ENCODE measurements around the gene PPEF2. TPM values are rescaled to one million over a fixed set of nuclear protein-coding genes. Genes with fewer than 3 reads are reported as not detected.
"Not testable (repeated sequence)": the region's sequence is repeated elsewhere in the genome, so short reads cannot be mapped to it uniquely, and the experiment has no call there.

The PPEF2 gene
- total RNA-seq, 1 donor from 2014 or later = under 0.01 TPM

DNA sequence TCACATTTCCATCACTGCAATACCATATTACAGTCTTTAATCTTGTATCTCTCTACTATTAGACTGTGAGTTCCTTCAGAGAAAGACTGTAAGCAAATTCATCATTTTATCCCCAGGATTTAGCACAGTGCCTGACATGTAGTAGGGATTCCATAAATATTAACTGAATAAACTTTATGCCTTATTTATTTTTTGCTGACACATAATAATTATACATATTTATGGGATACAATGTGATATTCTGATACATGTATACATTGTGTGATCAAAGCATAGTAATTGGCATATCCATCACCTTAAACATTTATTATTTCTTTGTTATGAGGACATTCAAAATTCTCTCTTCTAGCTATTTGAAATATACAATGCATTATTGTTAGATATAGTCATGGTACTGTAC lies 3.7 kb downstream of the PPEF2 start:
- DNase-seq (ENCODE audit: low spot score in 2 of 2) (no peak), FAIRE-seq (no peak)

DNA sequence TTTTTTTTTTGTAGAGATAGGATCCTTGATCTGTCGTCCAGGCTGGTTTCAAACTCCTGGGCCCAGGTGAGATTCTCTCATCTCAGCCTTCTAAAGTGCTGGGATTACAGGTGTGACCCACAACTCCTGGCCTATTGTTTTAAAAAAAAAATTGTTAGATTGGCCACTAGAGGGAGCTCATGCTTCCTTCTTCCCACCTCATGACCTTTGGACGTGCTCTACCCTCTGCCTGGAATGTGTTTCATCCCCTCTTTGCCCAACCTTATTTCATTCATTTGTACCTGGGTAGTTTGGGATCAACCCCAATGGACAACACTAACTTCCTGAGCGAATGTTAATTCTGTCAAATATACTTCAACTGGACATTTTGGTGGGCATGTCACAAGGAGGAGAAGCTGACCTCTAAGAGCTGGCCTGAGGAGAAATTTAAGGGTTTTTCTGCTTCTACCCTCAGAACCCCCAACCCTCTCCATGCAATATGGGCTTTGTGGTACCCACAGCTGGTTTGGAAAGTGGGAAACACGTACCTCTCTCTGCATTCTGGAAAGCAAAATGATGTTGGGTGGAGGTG lies 6.4 kb downstream of the PPEF2 start:
- DNase-seq (ENCODE audit: low spot score in 2 of 2) = no peak
- FAIRE-seq = no peak

DNA sequence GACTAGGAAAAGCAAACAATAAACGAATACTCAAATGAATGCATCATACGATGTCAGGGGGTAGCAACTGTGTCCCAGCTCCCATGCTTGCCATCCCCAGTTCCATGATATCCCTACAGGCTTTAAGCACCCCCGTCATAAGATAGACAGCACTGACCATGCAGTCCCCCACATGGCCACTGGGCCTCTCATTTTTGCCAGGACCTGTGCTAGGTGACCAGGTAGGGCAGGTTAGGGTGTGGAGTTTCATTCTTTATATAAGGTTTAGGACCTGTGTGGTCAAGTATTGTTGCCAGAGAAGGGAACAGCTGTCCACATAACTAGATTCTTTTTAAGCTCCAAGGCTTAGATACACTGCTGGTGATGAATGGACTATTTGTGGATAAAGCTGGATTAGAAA lies 9.7 kb downstream of the PPEF2 start:
- DNase-seq (ENCODE audit: low spot score in 2 of 2) (no peak), FAIRE-seq (no peak)

DNA sequence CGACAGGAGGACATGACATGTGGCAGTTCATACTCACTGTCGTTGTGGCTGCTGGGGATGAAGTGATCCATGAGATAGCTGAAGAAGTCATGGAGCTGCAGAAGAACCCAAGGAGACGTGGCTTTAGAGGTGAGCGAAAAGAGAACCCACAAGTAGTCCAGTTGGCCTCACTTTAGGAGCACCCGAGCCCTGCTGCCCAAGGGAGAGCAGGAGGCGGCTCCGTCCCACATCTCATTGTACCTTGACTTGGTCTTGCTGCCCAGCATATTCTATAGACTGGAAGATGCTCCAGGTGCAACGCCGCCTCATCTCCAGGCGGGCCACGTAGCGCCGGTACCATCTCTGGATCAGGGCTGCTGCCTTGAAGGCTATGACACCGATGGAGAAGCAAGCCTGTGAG lies 10.6 kb downstream of the PPEF2 start:
- FAIRE-seq = no peak
- DNase-seq (ENCODE audit: low spot score in 2 of 2) = no peak

DNA sequence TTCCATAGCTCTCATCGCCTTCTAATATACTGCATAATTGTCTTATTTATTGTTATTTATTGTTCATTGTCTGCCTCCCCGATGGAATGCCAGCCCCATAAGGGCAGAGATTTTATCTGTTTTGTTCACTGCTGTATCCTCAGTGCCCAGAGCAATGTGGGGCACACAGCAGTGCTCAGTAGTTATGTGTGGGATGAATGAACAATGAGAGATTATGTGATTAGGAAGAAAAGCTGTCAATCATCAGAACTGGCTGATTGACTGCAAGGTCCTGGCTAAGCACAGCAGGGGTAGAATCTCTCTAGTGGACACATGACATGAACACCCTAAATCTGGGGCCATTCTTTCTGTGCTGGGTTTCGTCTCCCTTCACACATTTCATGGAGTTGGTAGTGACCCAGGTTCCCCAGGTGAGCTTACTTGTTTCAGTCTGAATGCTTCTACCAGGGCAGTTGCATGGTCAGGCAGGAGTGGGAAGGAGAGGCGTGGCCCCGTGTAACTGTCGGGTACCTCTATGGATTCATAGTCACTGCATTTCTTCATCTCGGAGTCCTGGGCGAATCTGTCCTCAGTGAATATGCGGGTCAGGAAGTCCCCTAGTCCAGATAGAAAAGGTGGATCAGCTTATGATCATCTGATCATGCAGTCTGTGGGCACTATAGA lies 12.6 kb downstream of the PPEF2 start:
- FAIRE-seq (no peak), DNase-seq (ENCODE audit: low spot score in 2 of 2) (no peak)

DNA sequence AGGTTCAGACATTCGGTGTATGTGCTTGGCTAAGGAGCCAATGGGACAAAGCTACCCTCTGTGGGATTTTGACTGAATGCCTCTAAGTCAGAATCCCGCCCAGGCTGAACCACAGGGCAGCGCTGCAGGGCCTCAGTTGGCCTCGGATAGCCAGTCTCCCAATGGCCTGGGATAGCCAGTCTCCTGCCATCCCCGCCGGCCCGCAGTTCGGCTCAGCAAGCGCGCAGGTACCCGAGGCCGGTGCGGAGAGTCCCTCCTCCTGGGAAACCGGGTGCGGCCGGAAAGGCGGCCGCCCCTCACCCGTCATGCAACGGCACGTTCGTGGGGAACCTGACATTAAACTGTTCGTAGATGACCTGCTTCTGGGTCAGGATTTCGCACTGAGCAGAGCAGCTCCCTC lies 16.1 kb downstream of the PPEF2 start:
- no peak for FAIRE-seq
- DNase-seq (ENCODE audit: low spot score in 2 of 2) = no peak

DNA sequence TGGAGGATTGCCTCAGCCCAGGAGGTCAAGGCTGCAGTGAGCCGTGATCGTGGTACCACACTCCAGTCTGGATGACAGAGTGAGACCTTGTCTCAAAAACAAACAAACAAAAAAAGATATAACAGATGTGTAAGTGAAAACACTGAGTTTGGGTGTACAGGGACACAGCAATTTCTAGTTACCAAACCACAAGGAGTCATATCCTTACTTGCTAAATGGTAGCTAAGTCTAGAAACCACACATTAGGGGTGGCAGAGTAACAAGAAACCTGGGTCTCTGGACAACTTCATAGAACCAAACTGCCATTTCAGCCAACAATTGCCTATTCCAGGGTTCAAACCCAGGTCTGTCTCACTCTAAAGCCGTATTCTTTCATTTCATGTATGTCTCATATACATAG lies 20.8 kb downstream of the PPEF2 start:
- FAIRE-seq (no peak), DNase-seq (ENCODE audit: low spot score in 2 of 2) (no peak)

DNA sequence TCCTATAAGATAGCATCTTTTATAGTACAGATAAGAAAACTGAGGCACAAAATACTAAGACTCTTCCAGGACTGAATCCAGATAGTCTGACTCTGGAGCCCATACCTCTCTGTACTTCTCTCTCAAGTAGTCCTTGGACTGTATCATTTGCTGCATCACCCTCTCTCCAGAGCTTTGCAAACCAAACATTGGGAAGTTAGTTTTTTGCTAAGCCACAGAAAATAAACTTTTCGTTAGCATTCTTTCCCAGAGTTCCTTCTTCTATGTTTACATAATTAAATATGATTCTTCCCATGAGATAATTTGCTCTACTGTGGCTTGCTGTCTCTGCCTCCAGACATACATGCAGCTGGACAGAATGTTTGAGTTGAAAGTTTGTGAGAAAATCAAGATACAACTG lies 22.0 kb downstream of the PPEF2 start:
- no peak for DNase-seq (ENCODE audit: low spot score in 2 of 2)
- no peak for FAIRE-seq

DNA sequence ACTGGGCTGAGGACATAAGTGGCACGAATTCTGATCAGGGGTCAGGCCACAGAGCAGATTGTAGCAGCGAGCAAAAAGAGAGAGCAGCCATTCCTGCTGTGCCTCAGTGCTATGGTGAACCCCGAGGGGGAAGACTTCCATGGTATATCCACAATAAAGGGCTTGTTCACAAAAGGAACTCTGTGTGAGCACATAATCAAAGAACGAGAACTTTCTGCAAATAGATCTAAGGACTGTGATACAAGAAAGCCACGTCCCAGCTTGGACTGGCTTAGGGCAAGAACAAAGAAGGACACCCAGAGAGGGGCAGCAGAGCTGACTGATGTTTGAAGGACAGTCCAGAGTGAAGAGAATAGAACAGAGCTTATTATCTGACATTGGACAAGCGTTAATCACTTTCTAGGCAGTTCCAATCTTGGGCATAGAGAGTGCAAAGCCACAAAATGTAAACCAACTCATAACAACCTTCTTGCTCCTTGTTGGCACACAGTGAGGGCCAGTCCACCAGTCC lies 24.0 kb downstream of the PPEF2 start:
- no peak for DNase-seq (ENCODE audit: low spot score in 2 of 2)

DNA sequence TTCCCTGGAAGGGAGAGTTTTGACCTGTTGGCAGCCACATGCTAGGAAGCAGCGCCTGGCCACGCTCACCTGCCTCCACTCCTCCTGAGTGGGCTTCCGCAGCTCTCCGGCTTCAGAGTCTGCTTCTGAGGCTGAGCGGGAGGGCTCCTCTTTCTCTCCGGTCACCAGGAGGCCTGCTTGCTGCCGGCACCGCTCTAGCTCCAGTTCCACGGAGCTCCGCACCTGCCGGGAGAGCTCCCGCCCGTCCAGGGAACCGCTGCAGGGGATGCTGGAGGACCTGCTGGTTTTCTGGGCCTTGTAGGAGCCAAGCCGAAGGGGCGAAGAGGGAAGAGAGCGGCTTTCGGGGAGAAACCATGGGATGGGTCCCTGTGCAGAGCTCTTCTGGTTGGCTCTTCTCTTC lies 26.0 kb downstream of the PPEF2 start:
- FAIRE-seq (no peak), DNase-seq (ENCODE audit: low spot score in 2 of 2) (no peak)

More for the DNA sequence above, 24.0 kb downstream of the PPEF2 start:
- FAIRE-seq = no peak

DNA sequence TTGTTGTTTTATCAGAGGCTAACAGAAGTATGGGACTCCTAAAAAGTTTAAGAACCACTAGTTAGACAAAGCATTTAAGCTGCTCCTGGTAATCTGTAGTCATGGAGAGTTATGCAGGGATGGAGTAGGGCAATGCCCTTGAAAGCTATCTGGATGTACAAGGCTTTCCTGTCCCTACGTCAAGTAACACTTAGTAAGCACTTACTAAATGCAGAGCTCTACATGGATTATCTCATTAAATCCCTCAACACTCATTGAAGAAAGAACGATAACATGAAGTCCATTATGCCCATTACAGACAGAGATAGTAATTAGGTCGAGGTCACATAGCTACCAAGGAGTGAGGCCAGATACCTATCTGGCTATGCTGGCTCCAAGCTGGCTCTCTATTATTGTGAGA lies 33.2 kb downstream of the PPEF2 start:
- FAIRE-seq (no peak), DNase-seq (ENCODE audit: low spot score in 2 of 2) (no peak)

DNA sequence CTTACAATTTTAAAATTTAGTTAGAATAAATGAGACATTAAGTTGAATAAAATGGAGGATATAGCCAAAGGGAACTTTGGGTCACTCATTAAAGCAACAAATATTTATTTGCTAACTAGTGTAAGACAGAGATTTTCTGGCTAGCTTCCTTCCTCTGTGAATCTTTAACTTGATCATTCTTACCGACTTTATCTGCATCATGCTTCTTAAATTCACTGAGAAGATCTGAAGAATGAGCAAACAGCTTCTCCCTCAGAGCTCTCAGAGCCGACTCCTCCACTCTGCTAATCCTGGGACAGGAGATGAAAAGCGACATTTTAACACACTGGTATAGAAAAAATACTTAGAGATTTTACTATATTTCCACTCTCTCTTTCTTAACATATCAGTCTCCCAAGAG lies 35.1 kb downstream of the PPEF2 start:
- DNase-seq (ENCODE audit: low spot score in 2 of 2) = no peak

DNA sequence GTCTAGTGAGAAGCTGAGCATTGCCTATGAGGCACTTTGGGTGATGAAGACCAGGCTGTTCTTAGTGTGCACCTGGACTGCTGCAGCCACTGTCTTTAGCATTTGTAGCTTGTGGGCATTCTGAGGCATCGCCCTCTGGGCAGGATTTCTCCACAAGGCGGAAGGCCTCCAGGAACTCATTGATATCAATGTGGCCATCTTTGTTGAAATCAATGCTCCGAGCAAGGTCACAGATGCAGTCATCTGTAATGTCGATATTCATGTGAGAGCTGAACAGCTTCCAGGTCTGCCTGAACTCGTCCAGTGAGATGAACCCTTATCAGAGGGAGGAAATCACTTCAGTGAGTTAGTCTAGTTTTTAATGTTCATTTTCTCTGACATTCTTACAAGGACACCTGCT lies 41.6 kb downstream of the PPEF2 start:
- FAIRE-seq (no peak), DNase-seq (ENCODE audit: low spot score in 2 of 2) (no peak)

More for the DNA sequence above, 35.1 kb downstream of the PPEF2 start:
- no peak for FAIRE-seq

DNA sequence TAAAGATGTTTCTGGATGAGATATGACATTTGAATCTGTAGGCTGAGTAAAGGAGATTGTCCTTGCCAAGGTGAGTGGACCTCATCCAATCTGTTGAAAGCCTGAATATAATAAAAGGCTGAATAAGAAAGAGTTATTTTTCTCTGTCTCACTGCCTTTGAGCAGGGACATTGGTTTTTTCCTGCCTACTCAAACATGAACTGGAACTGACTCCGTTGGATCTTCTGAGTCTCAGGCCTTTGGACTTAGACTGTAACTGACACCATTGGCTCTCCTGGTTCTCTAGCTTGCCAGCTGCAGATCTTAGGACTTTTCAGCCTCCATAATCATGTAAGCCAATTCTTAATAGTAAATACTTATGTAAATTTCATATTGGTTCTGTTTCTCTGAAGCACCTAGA lies 43.5 kb downstream of the PPEF2 start:
- DNase-seq (ENCODE audit: low spot score in 2 of 2) = no peak
- no peak for FAIRE-seq

DNA sequence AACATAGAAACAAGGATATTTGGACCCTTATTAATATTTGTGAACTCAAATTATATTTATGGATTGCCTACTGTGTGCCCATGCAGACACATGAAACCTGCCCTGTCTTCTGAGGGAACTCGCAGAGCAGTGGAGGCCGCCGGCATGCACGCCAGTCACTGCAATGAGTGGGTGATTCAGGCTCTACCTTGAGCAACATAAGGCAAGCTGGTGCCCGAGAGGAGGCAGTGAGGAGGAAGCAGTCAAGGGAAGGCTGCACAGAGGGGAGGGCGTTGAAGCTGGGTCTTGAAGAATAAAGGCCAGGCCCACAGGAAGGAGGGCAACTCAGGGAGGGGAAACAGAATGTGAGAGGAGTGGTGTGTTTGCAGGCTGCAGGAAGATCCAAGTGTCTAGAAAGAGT lies 52.8 kb downstream of the PPEF2 start:
- no peak for FAIRE-seq
- no peak for DNase-seq (ENCODE audit: low spot score in 2 of 2)

DNA sequence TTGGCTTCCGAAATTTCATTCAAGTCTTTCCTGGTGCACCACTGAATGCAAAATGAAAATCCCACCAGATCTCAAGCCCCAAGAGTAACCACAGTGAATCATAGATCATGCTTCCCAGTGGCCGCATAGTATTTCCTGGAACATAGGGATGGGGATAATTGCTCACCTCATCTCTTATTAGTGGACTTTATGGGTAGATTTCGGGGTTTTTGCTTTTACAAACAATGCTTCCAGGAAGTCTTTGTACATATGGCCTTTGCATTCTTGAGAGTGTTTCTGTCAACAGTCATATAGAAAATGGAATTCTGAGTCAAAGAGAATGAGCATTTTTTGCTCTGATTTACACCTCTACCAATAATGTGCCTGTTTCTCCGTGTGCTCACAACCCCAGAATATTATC lies 53.4 kb downstream of the PPEF2 start:
- FAIRE-seq = no peak
- DNase-seq (ENCODE audit: low spot score in 2 of 2) = no peak

DNA sequence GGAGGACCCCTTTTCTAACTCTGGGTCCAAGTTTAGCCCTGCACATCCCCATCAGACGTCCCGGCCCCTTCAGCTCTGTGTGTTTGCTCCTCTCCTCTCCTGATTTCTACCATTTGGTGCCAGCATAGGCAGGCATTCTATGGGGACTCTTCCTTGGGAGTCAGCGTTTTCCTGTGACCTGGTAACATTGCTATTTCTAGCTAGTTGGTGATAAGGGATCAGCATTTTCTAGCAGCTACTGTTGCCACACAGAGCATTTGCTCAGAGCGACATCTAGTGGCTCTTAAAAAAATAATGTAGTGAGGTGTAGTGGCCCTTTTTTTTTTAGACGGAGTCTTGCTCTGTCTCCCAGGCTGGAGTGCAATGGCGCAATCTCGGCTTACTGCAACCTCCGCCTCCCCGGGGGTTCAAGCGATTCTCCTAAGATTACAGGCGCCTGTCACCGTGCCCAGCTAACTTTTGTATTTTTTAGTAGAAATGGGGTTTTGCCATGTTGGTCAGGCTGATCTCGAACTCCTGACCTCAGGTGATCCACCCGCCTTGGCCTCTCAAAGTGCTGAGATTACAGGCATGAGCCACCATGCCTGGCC lies 54.0 kb downstream of the PPEF2 start:
- FAIRE-seq = not testable (repeated sequence)
- DNase-seq (ENCODE audit: low spot score in 2 of 2) = peak; percentile 14 to 49

DNA sequence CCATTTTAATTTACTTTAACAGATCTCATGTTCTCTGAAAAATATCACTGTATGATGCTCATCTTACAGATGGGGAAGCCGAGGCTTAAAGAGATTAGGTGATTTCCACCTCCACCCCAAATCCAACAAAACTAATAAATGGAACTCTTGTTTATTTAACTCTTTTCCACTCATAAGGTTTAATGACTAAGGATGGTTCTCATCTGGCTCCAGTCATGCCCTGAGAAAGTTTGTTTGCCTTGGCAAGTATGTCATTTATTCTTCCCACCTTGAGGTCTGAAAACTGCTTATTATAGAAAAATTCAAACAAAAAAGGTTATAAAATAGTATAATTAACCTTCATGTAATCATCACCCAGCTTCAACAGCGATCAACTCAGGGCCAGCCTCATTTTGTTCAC lies 56.3 kb downstream of the PPEF2 start:
- FAIRE-seq (no peak), DNase-seq (ENCODE audit: low spot score in 2 of 2) (no peak)

DNA sequence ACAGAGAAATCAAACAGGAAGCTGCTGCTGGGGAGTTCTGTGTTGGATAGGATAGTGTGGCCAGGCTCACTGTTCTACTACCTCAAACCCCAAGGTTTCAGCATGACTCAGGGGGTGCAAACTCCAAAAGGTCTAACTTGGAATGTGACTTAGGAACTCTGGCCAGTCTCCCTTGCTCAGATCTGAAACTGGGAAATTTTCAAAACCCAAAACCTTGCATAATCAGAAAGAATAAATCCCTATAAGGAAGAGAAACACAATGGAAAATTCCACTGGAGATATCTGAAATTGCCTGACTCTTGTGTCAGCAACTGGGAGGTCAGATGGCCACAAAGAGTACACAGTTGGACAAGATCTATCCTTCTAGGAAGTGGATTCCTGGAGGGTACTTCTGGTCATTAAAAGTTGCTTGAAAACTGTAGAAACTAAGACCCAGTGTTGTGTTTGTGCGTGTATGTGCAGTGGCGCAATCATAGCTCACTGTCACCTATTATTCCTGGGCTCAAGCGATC lies 58.0 kb downstream of the PPEF2 start:
- DNase-seq (ENCODE audit: low spot score in 2 of 2) = no peak
- FAIRE-seq = no peak

DNA sequence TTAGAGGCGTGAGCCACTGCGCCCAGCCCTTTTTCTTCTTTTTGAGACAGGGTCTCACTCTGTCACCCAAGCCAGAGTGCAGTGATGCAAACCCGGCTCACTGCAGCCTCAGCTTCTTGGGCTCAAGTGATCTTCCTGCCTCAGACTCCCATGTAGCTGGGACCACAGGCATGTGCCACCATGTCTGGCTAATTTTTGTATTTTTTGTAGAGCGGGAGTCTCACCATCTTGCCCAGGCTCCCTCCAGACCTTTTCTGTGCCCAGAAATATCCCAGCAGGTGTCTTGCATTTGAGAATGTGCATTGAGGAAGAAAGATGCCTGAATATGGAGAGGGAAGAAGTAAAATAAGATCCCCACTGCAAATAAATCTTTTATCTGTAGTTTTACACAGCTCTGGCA lies 58.7 kb downstream of the PPEF2 start:
- DNase-seq (ENCODE audit: low spot score in 2 of 2) (no peak), FAIRE-seq (no peak)

DNA sequence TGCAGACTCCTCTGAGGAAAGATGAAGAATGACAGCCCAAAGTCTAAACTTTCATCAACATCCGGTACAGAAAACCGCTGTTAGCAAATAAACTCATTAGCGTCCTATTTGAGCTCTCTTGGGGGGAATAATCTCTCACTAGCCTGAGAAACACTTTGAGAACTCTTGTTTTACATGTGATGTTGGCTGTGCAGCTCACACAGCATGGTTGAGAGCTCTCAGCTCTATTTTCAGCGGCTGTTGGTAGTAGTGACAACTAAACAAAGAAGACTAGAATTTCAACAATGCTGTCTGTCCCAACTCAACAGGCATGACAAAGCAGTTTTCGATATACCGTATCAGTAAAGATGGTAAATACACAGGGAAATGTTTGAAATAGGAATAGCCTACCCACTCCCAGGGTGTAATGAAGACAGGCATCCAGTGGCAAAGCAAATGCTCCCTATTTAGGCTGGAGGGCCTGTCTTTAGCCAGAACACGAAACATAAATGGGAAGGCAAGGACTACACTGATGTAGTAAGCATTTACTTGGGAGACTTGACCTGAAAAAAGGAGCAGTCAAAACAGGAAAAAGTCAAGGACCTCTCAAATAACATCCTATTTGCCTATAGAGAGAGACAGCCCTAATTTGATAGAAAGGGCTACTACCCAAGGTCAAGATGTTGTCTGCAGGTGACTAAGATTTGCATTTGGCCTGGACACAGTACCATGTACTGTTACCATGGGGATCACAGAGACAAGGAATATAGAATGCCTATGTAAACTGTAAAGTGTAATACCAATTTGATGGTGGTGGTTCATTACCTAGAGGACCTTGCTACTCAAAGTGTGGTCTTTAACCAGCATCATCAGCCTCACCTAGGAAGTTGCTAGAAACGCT lies 60.4 kb downstream of the PPEF2 start:
- no peak for DNase-seq (ENCODE audit: low spot score in 2 of 2)
- FAIRE-seq = no peak

Measured in frontal cortex (tissue), 4 donors.